Suprapubic skin (tissue), 4 donors: Measurements from ENCODE around the gene CDHR4. TPM values are rescaled to one million over a fixed set of nuclear protein-coding genes. Genes with fewer than 3 reads are reported as not detected.
"Not testable (repeated sequence)": the region's sequence is repeated elsewhere in the genome, so short reads cannot be mapped to it uniquely, and the experiment has no call there.

Experiments used
- DNase-seq, 2 donors: peaks; one replicate each; pipeline ENCODE4 v3.0.0-alpha.2; 2019; ENCODE audit warnings: low spot score in 2 of 2
- H3K27ac ChIP-seq: fragments of 200-600 bp; sonication (generic); one replicate; pipeline ENCODE4 v1.5.1; 2019
- H3K27me3 ChIP-seq: fragments of 200-600 bp; sonication (generic); one replicate; pipeline ENCODE4 v1.5.1; 2019
- H3K36me3 ChIP-seq: fragments of 200-600 bp; sonication (generic); one replicate; pipeline ENCODE4 v1.5.1; 2019
- H3K4me1 ChIP-seq: fragments of 200-600 bp; sonication (generic); one replicate; pipeline ENCODE4 v1.5.1; 2019
- H3K4me3 ChIP-seq: fragments of 200-600 bp; sonication (generic); one replicate; pipeline ENCODE4 v1.5.1; 2019; ENCODE audit warnings: mild to moderate bottlenecking
- H3K9me3 ChIP-seq: fragments of 200-600 bp; sonication (generic); one replicate; pipeline ENCODE4 v1.5.1; 2019
- CTCF ChIP-seq, 2 donors: fragments of 200-600 bp in 1 of 2; fragments of 450-650 bp in 1 of 2; sonication (generic) in 1 of 2; IDR thresholded peaks; one replicate each; pipeline ENCODE4 v1.5.1; 2016 to 2019; ENCODE audit warnings: antibody characterized with exemption in 2 of 2, mild to moderate bottlenecking in 1 of 2, moderate library complexity in 1 of 2
- EP300 ChIP-seq: sonication (generic); formaldehyde crosslinking; IDR thresholded peaks from one replicate; pipeline ENCODE4 v1.6.1; 2017; ENCODE audit warnings: antibody characterized with exemption
- POLR2A ChIP-seq, 2 donors: fragments of 450-650 bp; IDR thresholded peaks; one replicate each; pipeline ENCODE4 v1.6.1; 2017; ENCODE audit warnings: antibody characterized with exemption in 2 of 2, mild to moderate bottlenecking in 2 of 2, moderate library complexity in 2 of 2
- POLR2AphosphoS5 ChIP-seq, 3 donors: sonication (generic); formaldehyde crosslinking; IDR thresholded peaks; one replicate each; pipeline ENCODE4 v1.6.1; 2017; ENCODE audit warnings: antibody characterized with exemption in 3 of 3
- WGBS: methylation state at CpG from one replicate; pipeline ENCODE4 v1.1.5; 2018; 5-methylcytosine and 5-hydroxymethylcytosine counted together
- total RNA-seq, 4 donors: library from RNA; depleted of rRNA; stranded (reverse); fragments of >200 nt; gene quantifications; one replicate each; pipeline ENCODE4 v1.1.0, GENCODE V29; 2016

Gene CDHR4
- total RNA-seq, 4 donors from 2014 or later, result 0.45 to 0.89 TPM; not detected in 2

GRCh38 chr3:49841126-49841696 lies 41.5 kb upstream of the CDHR4 start:
- H3K4me1 ChIP-seq, result peaks cover 5% of the 10 kb centered on the region
- TF ChIP-seq POLR2AphosphoS5 (IDR thresholded peaks at IDR 0.05), result no peak
- TF ChIP-seq EP300, result no peak
- no peak for TF ChIP-seq POLR2A (IDR thresholded peaks at IDR 0.05)
- no peak for TF ChIP-seq CTCF (IDR thresholded peaks at IDR 0.05)
- H3K9me3 ChIP-seq, result no peaks in the 10 kb centered on the region
- peaks cover 12% of the 10 kb centered on the region for H3K36me3 ChIP-seq
- DNase-seq, result no peak
- H3K27ac ChIP-seq, result no peak overlapping the region
- H3K4me3 ChIP-seq, result no peak overlapping the region
- H3K27me3 ChIP-seq, result no peaks in the 10 kb centered on the region

DNA sequence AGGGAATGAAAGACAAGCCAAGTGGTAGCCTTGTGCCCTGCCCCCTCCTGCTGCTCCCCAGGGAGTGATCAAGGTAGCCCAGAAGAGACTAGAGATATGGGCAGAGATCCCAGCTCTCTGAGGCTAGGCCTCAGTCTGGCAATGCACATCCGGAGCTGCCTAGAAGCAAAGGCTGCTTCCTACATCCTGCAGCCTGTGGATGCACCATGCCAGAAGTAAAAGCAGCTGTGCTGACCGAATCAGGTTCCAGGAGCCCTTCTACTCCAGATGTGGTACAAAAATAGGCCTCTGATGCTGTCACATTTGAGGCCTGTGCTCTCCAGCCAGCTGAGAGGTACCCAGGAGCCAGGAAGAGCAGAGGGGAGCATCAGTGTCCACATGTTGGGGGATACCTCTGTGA lies 40.7 kb upstream of the CDHR4 start:
- Histone ChIP-seq H3K4me1 (peaks cover 5% of the 10 kb centered on the region), H3K36me3 (peaks cover 12% of the 10 kb centered on the region), H3K27ac (no peak overlapping the region), H3K9me3 (no peaks in the 10 kb centered on the region), H3K4me3 (no peak overlapping the region), H3K27me3 (no peaks in the 10 kb centered on the region)
- no peak for DNase-seq
- TF ChIP-seq CTCF (IDR thresholded peaks at IDR 0.05), result no peak
- no peak for TF ChIP-seq EP300
- TF ChIP-seq POLR2AphosphoS5 (IDR thresholded peaks at IDR 0.05), result no peak
- TF ChIP-seq POLR2A (IDR thresholded peaks at IDR 0.05), result no peak
- WGBS, result 100% methylated on average over 1 of the region's 2 CpGs

DNA sequence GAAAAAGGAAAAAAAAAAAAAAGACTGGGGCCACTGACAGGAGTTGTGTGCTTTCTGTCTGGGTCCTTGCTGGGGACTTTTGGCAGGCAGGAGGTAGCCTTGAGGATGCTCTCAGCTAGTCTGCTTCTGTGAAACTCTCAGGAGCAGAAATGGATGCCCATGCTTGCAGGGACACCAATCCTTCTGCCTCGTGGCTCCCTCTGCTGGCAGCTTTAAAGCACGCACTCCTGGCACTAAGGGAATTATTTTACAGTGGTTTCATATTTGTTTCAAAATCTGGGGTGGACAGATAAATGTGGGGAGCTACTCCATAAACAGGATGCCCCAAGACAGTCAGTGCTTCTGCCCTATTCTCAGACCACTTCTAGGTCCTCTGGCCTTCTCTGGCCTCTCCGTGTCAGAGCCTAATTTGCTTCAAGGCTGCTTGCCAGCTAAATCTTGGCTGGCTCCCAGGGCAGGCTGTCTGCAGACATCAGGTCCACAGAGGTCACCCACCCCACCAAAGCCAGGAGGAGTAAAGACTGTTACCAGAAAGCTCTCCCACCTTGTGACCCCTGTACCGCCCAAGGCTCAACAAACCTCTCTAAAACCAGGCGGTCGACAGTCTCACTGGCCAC lies 39.6 kb upstream of the CDHR4 start:
- no peaks in the 10 kb centered on the region for H3K9me3 ChIP-seq
- no peak overlapping the region for H3K27ac ChIP-seq
- WGBS, result 46% methylated on average over 6 of the region's 6 CpGs
- no peaks in the 10 kb centered on the region for H3K27me3 ChIP-seq
- H3K4me1 ChIP-seq, result peaks cover 5% of the 10 kb centered on the region
- TF ChIP-seq POLR2AphosphoS5 (IDR thresholded peaks at IDR 0.05), result peak in 1 of 3 donors; percentile 27
- no peak for TF ChIP-seq POLR2A (IDR thresholded peaks at IDR 0.05)
- TF ChIP-seq EP300, result no peak
- TF ChIP-seq CTCF (IDR thresholded peaks at IDR 0.05), result peak; percentile 85 to 92
- no peak overlapping the region for H3K4me3 ChIP-seq
- peaks cover 5% of the 10 kb centered on the region for H3K36me3 ChIP-seq
- peak; percentile 84 to 87 for DNase-seq

DNA sequence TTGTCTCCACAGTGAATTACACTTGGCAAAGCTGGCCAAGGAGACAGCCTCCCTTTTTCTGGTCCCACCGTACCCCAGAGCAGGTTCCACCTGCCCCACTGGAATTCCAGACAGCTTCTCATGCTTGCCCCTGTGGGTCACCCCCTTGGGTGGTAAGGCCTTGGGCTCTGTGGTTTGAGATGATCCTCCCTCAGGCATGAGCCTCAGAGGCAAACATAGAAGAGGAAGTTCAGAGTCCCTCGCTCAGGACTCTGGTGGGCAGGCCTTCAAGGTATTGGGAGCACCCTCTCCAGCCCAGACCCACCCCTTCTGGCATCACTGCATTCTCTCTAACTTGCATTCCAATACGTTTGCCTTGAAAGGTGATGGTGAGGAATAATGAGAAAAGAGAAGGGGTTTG lies 31.7 kb upstream of the CDHR4 start:
- Histone ChIP-seq H3K4me1 (no peaks in the 10 kb centered on the region), H3K36me3 (peaks cover 27% of the 10 kb centered on the region), H3K4me3 (no peak overlapping the region), H3K9me3 (no peaks in the 10 kb centered on the region), H3K27me3 (no peaks in the 10 kb centered on the region), H3K27ac (no peak overlapping the region)
- DNase-seq, result no peak
- no peak for TF ChIP-seq POLR2AphosphoS5 (IDR thresholded peaks at IDR 0.05)
- no peak for TF ChIP-seq EP300
- TF ChIP-seq CTCF (IDR thresholded peaks at IDR 0.05), result no peak
- TF ChIP-seq POLR2A (IDR thresholded peaks at IDR 0.05), result no peak
- 98% methylated on average over 3 of the region's 3 CpGs for WGBS

DNA sequence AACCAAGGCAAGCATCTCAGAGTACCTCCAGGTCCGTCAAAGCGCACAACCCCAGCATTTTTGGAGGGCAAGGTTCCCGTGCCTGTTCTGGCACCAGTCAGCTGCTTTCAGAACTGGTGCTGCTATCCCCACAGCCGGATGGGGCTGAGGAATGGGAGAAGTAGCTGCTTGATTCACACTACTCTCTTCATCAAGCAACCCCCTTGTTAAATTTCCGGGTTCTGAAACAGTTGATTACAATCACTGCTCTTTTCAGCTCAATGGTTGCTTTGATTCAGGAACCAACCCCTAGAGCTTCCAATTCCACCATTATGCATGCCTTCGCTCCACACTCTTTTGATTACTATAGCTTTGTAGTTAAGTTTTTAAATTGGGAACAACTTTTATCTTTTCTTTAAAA lies 26.3 kb upstream of the CDHR4 start:
- H3K9me3 ChIP-seq, result no peaks in the 10 kb centered on the region
- no peak overlapping the region for H3K27ac ChIP-seq
- H3K4me3 ChIP-seq, result no peak overlapping the region
- TF ChIP-seq EP300 (no peak), CTCF (IDR thresholded peaks at IDR 0.05) (no peak), POLR2AphosphoS5 (IDR thresholded peaks at IDR 0.05) (no peak), POLR2A (IDR thresholded peaks at IDR 0.05) (no peak)
- H3K27me3 ChIP-seq, result no peaks in the 10 kb centered on the region
- no peak for DNase-seq
- 76% methylated on average over 6 of the region's 6 CpGs for WGBS
- peaks cover 18% of the 10 kb centered on the region for H3K36me3 ChIP-seq
- H3K4me1 ChIP-seq, result no peaks in the 10 kb centered on the region

DNA sequence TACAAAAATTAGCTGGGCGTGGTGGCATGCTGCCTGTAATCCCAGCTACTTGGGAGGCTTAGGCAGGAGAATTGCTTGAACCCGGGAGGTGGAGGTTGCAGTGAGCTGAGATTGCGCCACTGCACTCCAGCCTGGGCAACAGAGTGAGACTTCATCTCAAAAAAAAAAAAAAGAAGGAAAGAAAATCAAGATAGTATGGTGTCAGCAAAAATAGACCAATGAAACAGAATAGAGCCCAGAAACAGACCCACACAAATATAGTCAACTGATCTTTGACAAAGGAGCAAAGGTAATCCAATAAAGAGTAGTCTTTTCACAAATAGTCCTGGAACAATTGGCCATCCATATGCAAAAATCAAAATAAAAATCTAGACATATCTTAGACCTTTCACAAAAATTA lies 23.5 kb upstream of the CDHR4 start:
- H3K4me3 ChIP-seq, H3K27me3 ChIP-seq, H3K36me3 ChIP-seq, H3K9me3 ChIP-seq, H3K27ac ChIP-seq, H3K4me1 ChIP-seq, DNase-seq: not testable (repeated sequence)
- 94% methylated on average over 3 of the region's 3 CpGs for WGBS
